ENCODE measurements around the gene HAGHL.

GRCh38 chr16:684071-684794, 42.7 kb upstream of the HAGHL start, which contains the start of gene JMJD8:
- TF ChIP-seq CTCF (IDR thresholded peaks at IDR 0.05), result no peak
- no peak for TF ChIP-seq ATOH8 (CRISPR knock-in tag; IDR thresholded peaks at IDR 0.05; ENCODE audit: low read depth)
- TF ChIP-seq CHD4 (IDR thresholded peaks at IDR 0.05; ENCODE audit: borderline replicate concordance), result no peak
- no peak for TF ChIP-seq RAD21 (conservative IDR thresholded peaks at IDR 0.05 in 1 of 2, IDR thresholded peaks at IDR 0.05 in 1 of 2)
- peak; percentile 88 for TF ChIP-seq POLR2A (IDR thresholded peaks at IDR 0.05; ENCODE audit: low read length)
- no peak for TF ChIP-seq EHMT2 (IDR thresholded peaks at IDR 0.05; ENCODE audit: low read depth)
- no peak for TF ChIP-seq KDM1A (IDR thresholded peaks at IDR 0.05; ENCODE audit: low read depth)
